MCF 10A (cell line): ENCODE measurements around the gene PRMT3. TPM values are rescaled to one million over a fixed set of nuclear protein-coding genes. Genes with fewer than 3 reads are reported as not detected.
"Not testable (repeated sequence)": the region's sequence is repeated elsewhere in the genome, so short reads cannot be mapped to it uniquely, and the experiment has no call there.

ENCODE experiments used
- BruUV-seq: library from RNA; stranded (reverse); fragments of 400-500 nt; replicated peaks from 2 replicates; lab custom pipeline; 2021; lab: Mats Ljungman, UMichigan
- CTCF ChIA-PET: fragments of 300-600 bp; sonication (Branson Sonifier 250); formaldehyde crosslinking; extraction: SDS; loops from one replicate; lab custom pipeline; 2021; ENCODE audit warnings: antibody characterized with exemption, inconsistent platforms; lab: Yijun Ruan, JAX
- POLR2A ChIA-PET: fragments of 300-600, 350-650 bp; sonication (Branson Sonifier 250); formaldehyde crosslinking; extraction: SDS; loops from one replicate; lab custom pipeline; 2020; ENCODE audit warnings: antibody characterized with exemption, inconsistent platforms; lab: Yijun Ruan, JAX
- DNase-seq: peaks from one replicate; pipeline ENCODE4 v3.0.0-alpha.2; 2018; ENCODE audit not compliant: unreplicated experiment
- H3K27ac Mint-ChIP-seq: one replicate; pipeline ENCODE4 v1.8.0; 2022; ENCODE audit warnings: mild to moderate bottlenecking, low read depth, mixed read lengths; ENCODE audit not compliant: unreplicated experiment
- H3K27me3 Mint-ChIP-seq: one replicate; pipeline ENCODE4 v1.8.0; 2022; ENCODE audit warnings: mixed read lengths; ENCODE audit not compliant: insufficient read depth, unreplicated experiment
- H3K36me3 Mint-ChIP-seq: one replicate; pipeline ENCODE4 v1.8.0; 2022; ENCODE audit warnings: mild to moderate bottlenecking, moderate library complexity, mixed read lengths; ENCODE audit not compliant: insufficient read depth, unreplicated experiment
- H3K4me1 Mint-ChIP-seq: one replicate; pipeline ENCODE4 v1.8.0; 2022; ENCODE audit warnings: mixed read lengths; ENCODE audit not compliant: insufficient read depth, unreplicated experiment
- H3K4me3 Mint-ChIP-seq: one replicate; pipeline ENCODE4 v1.8.0; 2022; ENCODE audit warnings: mild to moderate bottlenecking, moderate library complexity, mixed read lengths; ENCODE audit not compliant: unreplicated experiment
- H3K9me3 Mint-ChIP-seq: one replicate; pipeline ENCODE4 v1.8.0; 2022; ENCODE audit warnings: mixed read lengths; ENCODE audit not compliant: unreplicated experiment
- intact Hi-C: fragments of 100-400 bp; cut with micrococcal nuclease; formaldehyde crosslinking; loops from 2 replicates; pipeline ENCODE4 v1.14.1; 2022
- total RNA-seq: library from RNA; stranded (reverse); gene quantifications from 2 replicates; pipeline ENCODE4 v1.2.3, GENCODE V29; 2022
- TF ChIP-seq, protein P1 (sequence below): fragments of 200-600 bp; IDR thresholded peaks from one replicate; pipeline ENCODE4 v1.8.0; 2022; ENCODE audit warnings: antibody characterized with exemption, mild to moderate bottlenecking; ENCODE audit not compliant: unreplicated experiment

The PRMT3 gene
- total RNA-seq, 1 experiment from 2014 or later, result 60.1 TPM

DNA sequence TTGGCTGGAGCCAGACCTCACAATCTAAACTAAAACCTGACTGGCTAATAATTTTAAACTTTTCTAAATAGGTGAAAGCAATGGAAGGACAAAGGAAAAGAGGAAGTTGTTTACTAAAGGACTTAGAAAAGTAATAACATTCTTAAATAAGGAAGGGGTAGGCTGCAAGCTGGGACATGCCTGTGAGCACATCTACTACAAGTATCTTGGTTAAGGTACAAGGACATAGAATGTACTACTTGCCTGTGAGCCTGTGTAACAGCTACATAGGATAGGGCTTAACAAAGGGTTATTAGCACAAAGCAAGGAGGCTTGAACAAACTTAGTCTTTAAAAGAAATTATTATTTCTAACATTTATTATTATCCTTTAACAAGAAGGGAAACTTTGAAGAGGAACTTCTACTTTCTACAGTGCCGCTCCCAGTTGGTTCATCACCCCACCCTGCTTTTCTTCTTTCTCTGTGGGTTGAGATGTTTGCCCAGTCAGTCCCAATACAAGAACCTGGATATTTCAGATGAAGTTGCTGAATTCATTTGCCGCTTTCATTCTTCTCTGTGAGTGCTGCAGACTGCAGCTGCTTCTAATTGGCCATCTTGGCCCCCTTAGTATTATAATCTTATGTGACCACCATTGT is 87.5 kb downstream of the PRMT3 start:
- peak; percentile 27 for DNase-seq
- intact Hi-C loops, result no loop called here

DNA sequence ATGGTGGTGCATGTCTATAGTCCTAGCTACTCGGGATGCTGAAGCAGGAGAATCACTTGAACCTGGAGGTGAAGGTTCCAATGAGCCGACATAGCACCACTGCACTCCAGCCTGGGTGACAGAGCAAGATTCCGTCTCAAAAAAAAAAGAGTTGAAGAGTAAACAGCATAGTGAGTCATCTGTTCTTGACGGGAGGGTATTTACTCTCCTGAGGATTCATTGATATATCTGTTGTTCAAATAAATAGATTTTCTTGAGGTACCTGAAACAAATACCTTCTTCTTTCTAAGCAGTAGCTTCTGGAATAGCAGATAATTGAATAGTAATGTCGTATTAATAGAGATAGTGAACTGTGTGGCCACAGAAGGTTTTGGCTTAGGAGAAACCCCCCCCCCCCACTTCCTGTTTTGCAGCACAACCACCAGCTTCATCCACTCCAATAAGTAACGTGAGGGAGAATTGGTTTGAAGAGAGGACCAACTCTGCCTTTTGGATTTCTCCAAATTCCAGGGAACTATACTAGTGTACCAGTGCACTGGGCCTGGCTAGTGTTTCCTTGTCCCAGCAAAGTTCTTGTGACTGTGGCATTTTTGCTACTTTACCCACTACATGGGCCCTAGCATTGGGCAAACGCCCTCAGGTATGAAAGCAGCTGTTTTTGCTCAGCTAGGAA is 90.0 kb downstream of the PRMT3 start:
- no peaks in the 10 kb centered on the region for H3K9me3 Mint-ChIP-seq
- POLR2A ChIA-PET, result interaction anchor here (0.8 to 1.0 kb wide), 2 partner anchors 21 to 27 kb away, joined by 4 read pairs; no protein-coding TSS in a partner anchor
- CTCF ChIA-PET, result interaction anchor here (0.6 to 0.9 kb wide), 6 partner anchors 10 to 277 kb away, joined by 3 to 5 read pairs (median 4); no protein-coding TSS in a partner anchor
- intact Hi-C loops, result no loop called here
- H3K36me3 Mint-ChIP-seq, result peaks cover 21% of the 10 kb centered on the region
- TF ChIP-seq, protein P1, sequence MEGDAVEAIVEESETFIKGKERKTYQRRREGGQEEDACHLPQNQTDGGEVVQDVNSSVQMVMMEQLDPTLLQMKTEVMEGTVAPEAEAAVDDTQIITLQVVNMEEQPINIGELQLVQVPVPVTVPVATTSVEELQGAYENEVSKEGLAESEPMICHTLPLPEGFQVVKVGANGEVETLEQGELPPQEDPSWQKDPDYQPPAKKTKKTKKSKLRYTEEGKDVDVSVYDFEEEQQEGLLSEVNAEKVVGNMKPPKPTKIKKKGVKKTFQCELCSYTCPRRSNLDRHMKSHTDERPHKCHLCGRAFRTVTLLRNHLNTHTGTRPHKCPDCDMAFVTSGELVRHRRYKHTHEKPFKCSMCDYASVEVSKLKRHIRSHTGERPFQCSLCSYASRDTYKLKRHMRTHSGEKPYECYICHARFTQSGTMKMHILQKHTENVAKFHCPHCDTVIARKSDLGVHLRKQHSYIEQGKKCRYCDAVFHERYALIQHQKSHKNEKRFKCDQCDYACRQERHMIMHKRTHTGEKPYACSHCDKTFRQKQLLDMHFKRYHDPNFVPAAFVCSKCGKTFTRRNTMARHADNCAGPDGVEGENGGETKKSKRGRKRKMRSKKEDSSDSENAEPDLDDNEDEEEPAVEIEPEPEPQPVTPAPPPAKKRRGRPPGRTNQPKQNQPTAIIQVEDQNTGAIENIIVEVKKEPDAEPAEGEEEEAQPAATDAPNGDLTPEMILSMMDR, result no peak
- peak; percentile 13 for DNase-seq
- H3K27ac Mint-ChIP-seq, result peak overlapping the region; percentile 87
- H3K4me1 Mint-ChIP-seq, result peaks cover 31% of the 10 kb centered on the region
- BruUV-seq, result no TSS peak
- H3K4me3 Mint-ChIP-seq, result no peak overlapping the region
- no peaks in the 10 kb centered on the region for H3K27me3 Mint-ChIP-seq

More for the DNA sequence above, 87.5 kb downstream of the PRMT3 start:
- BruUV-seq, result no TSS peak
- TF ChIP-seq, protein P1, result no peak
- Mint-ChIP-seq H3K27me3 (no peaks in the 10 kb centered on the region), H3K4me1 (peaks cover 26% of the 10 kb centered on the region), H3K9me3 (no peaks in the 10 kb centered on the region), H3K36me3 (peaks cover 17% of the 10 kb centered on the region), H3K4me3 (peak overlapping the region; percentile 45), H3K27ac (peak overlapping the region; percentile 87)
- ChIA-PET POLR2A (interaction anchor here (1.0 to 1.4 kb wide), 2 partner anchors 78 to 107 kb away, joined by 3 read pairs; no protein-coding TSS in a partner anchor), CTCF (interaction anchor here (0.9 kb wide), 1 partner anchor 26 kb away, joined by 3 read pairs; no protein-coding TSS in a partner anchor)

DNA sequence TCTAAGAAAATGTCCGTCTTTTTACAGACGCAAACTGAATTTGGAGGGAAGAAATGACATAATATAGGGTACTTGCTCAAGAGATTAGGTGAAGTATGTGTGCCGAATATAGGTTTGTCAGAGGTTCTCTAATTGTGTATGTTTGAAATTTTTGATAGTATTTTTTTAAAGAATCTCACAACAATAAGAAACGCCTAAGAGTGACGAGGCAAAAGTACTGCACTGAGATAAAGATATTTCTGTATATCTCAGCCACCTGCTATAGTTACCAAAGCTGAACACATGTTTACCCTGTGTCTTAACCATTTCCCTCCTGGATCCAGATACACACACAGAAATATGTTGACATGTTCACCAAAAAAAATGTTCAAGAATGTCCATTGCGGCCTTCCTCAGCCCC is 92.0 kb downstream of the PRMT3 start:
- TF ChIP-seq, protein P1, result no peak
- Mint-ChIP-seq H3K27me3 (no peaks in the 10 kb centered on the region), H3K4me3 (no peak overlapping the region), H3K36me3 (peaks cover 21% of the 10 kb centered on the region), H3K27ac (peak overlapping the region; percentile 46), H3K9me3 (no peaks in the 10 kb centered on the region), H3K4me1 (peaks cover 37% of the 10 kb centered on the region)
- BruUV-seq, result no TSS peak
- DNase-seq, result no peak
- ChIA-PET CTCF (interaction anchor here (0.7 to 1.3 kb wide), 3 partner anchors 12 to 130 kb away, joined by 3 to 4 read pairs (median 3); no protein-coding TSS in a partner anchor), POLR2A (interaction anchor here (1.1 kb wide), 1 partner anchor 18 kb away, joined by 4 read pairs; no protein-coding TSS in a partner anchor)
- intact Hi-C loops, result no loop called here

DNA sequence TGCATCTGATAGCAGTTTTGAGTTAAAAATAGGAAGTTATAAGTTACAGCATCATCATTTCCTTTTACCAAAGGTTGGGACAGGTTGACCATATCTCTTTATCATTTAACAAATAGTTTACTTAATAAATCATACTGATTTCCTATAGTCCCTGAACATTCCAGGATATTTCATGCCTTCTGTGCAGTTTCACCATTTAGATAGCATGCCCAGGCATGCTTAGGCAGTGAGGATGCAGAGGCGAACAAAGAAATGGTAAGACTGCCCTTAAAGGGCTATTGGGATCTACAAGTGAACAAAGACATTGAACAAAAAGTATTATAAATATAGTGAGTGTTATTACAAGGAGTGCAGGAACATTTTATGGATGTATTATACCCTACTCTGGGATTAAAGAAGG is 96.4 kb downstream of the PRMT3 start:
- peaks cover 35% of the 10 kb centered on the region for H3K36me3 Mint-ChIP-seq
- TSS peak; percentile 60 for BruUV-seq
- H3K27me3 Mint-ChIP-seq, result no peaks in the 10 kb centered on the region
- intact Hi-C loops, result no loop called here
- peak overlapping the region; percentile 97 for H3K27ac Mint-ChIP-seq
- TF ChIP-seq, protein P1, result no peak
- H3K4me1 Mint-ChIP-seq, result peaks cover 20% of the 10 kb centered on the region
- POLR2A ChIA-PET, result no interaction called here
- no peak overlapping the region for H3K4me3 Mint-ChIP-seq
- no peaks in the 10 kb centered on the region for H3K9me3 Mint-ChIP-seq
- peak; percentile 58 for DNase-seq
- CTCF ChIA-PET, result no interaction called here

DNA sequence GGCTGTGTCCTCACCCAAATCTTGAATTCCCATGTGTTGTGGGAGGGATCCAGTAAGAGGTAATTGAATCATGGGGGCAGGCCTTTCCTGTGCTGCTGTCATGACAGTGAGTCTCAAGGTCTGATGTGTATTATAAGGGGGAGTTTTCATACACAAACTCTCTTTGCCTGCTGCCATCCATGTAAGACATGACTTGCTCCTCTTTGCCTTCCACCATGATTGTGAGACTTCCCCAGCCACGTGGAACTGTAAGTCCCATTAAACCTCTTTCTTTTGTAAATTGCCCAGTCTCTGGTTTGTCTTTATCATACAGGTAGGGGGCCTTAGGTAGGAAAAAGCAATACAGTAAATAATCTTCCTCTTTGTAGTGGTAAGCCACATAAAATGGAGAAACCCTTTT is 96.9 kb downstream of the PRMT3 start:
- Mint-ChIP-seq H3K4me1 (peaks cover 20% of the 10 kb centered on the region), H3K36me3 (peaks cover 39% of the 10 kb centered on the region), H3K27ac (peak overlapping the region; percentile 97)
- TSS peak; percentile 10 for BruUV-seq
- CTCF ChIA-PET, H3K9me3 Mint-ChIP-seq, H3K27me3 Mint-ChIP-seq, POLR2A ChIA-PET, intact Hi-C loops, H3K4me3 Mint-ChIP-seq: not testable (repeated sequence)
- DNase-seq, result peak; percentile 0
